ENCODE results near the gene LRRFIP1.
"Not testable (repeated sequence)": the region's sequence is repeated elsewhere in the genome, so short reads cannot be mapped to it uniquely, and the experiment has no call there.

LRRFIP1 gene

GRCh38 chr2:237666606-237667005, 39.2 kb downstream of the LRRFIP1 start:
- no peak for DNase-seq

GRCh38 chr2:237667050-237667576, 39.7 kb downstream of the LRRFIP1 start:
- not testable (repeated sequence) for DNase-seq

- no peak for DNase-seq
Observed at GRCh38 chr2:237667893-237668292, 40.5 kb downstream of the LRRFIP1 start.

- no peak for DNase-seq
Observed at GRCh38 chr2:237668440-237668839, 41.1 kb downstream of the LRRFIP1 start.

GRCh38 chr2:237669283-237669627, 41.9 kb downstream of the LRRFIP1 start:
- DNase-seq: no peak

- DNase-seq: no peak
Observed at GRCh38 chr2:237669628-237670392, 42.4 kb downstream of the LRRFIP1 start.

GRCh38 chr2:237670641-237671040, 43.3 kb downstream of the LRRFIP1 start:
- DNase-seq: no peak

- DNase-seq: no peak
Observed at GRCh38 chr2:237671466-237672138, 44.2 kb downstream of the LRRFIP1 start.

GRCh38 chr2:237672731-237673129, 45.3 kb downstream of the LRRFIP1 start:
- no peak for DNase-seq

- no peak for DNase-seq
Observed at GRCh38 chr2:237673130-237674001, 46.0 kb downstream of the LRRFIP1 start.

- DNase-seq: no peak
Observed at GRCh38 chr2:237674731-237675276, 47.4 kb downstream of the LRRFIP1 start.

GRCh38 chr2:237675316-237675715, 47.9 kb downstream of the LRRFIP1 start:
- no peak for DNase-seq

GRCh38 chr2:237680702-237681478, 53.5 kb downstream of the LRRFIP1 start:
- no peak for DNase-seq

- no peak for DNase-seq
Observed at GRCh38 chr2:237682151-237682550, 54.8 kb downstream of the LRRFIP1 start.

GRCh38 chr2:237682856-237683670, 55.7 kb downstream of the LRRFIP1 start:
- DNase-seq: no peak

GRCh38 chr2:237685408-237685807, 58.0 kb downstream of the LRRFIP1 start:
- DNase-seq: no peak

GRCh38 chr2:237686659-237687136, 59.3 kb downstream of the LRRFIP1 start:
- no peak for DNase-seq

- no peak for DNase-seq
Observed at GRCh38 chr2:237688081-237688480, 60.7 kb downstream of the LRRFIP1 start.

GRCh38 chr2:237688541-237688940, 61.2 kb downstream of the LRRFIP1 start:
- DNase-seq: not testable (repeated sequence)

- no peak for DNase-seq
Observed at GRCh38 chr2:237689336-237690131, 62.1 kb downstream of the LRRFIP1 start.
